ENCODE results near the gene PGAP1.

DNA sequence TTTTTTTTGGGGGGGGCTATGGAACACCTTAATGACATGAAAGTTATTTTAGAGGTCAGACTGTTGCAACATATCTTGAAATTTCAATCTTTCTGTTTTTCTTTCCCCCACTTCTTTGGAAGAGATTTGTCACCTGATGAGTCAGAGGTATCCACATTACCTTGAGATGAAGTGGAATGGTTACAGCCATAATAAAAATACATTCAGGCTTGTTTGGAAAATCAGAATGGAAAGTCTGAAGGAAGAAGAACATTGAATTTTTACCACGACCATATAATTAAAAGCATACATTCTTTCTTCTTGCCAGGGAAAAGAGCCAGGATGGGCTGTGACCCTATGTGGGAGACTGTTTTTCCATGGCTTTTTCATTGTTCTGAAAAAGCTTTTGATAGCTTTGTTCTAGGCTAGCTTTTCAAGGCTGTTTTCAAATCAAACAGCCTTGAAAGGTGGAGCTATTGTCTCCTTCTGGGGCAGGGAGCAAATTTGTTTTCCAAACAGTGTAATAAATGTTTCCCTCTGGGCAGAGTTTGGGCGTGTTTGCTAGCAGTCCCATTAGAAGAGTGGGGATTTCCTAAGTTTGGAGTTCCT is 124.7 kb downstream of the PGAP1 start:
- TF ChIP-seq TAF1 (IDR thresholded peaks at IDR 0.05; ENCODE audit: borderline replicate concordance, low read depth, low read length) = no peak
- no peak for TF ChIP-seq POLR2A (IDR thresholded peaks at IDR 0.05; ENCODE audit: low read depth, low read length)
- TF ChIP-seq POLR2AphosphoS5 (IDR thresholded peaks at IDR 0.05; ENCODE audit: low read depth, low read length) = no peak
